ENCODE measurements around the gene CFAP107. TPM values are rescaled to one million over a fixed set of nuclear protein-coding genes. Genes with fewer than 3 reads are reported as not detected.

CFAP107 gene
- total RNA-seq, 1 donor from 2014 or later, result 2.8 TPM

GRCh38 chr1:12708396-12709090 lies 37.5 kb upstream of the CFAP107 start:
- TF ChIP-seq, protein P1, sequence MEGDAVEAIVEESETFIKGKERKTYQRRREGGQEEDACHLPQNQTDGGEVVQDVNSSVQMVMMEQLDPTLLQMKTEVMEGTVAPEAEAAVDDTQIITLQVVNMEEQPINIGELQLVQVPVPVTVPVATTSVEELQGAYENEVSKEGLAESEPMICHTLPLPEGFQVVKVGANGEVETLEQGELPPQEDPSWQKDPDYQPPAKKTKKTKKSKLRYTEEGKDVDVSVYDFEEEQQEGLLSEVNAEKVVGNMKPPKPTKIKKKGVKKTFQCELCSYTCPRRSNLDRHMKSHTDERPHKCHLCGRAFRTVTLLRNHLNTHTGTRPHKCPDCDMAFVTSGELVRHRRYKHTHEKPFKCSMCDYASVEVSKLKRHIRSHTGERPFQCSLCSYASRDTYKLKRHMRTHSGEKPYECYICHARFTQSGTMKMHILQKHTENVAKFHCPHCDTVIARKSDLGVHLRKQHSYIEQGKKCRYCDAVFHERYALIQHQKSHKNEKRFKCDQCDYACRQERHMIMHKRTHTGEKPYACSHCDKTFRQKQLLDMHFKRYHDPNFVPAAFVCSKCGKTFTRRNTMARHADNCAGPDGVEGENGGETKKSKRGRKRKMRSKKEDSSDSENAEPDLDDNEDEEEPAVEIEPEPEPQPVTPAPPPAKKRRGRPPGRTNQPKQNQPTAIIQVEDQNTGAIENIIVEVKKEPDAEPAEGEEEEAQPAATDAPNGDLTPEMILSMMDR (IDR thresholded peaks at IDR 0.05; ENCODE audit: unreplicated experiment), result no peak
- Mint-ChIP-seq H3K36me3 (ENCODE audit: insufficient read depth) (no peaks in the 10 kb centered on the region), H3K27me3 (no peaks in the 10 kb centered on the region), H3K9me3 (ENCODE audit: low read depth) (peaks cover 7% of the 10 kb centered on the region), H3K4me1 (ENCODE audit: low read depth) (no peaks in the 10 kb centered on the region), H3K4me3 (ENCODE audit: low read depth) (no peak overlapping the region), H3K27ac (no peak overlapping the region)
- DNase-seq (ENCODE audit: low spot score, unreplicated experiment), result no peak

DNA sequence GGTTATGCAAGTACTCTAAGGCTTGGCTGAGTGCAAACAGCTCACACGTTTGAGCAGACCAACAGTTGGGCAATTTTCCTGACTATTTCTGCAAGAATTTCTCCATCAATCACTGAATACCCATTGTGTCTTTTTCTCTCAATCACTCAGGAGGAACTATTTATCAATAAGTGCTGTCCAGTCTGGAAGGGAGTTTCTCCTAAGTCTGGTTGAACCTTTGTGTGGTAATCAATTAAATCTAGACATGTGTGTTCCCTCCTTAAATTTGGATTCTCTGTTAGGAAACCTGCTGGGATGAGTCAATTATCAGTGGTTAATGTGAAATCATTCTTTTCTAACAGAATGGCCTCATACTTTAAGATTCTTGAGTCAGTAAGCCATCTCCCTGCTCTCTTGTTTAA lies 36.9 kb upstream of the CFAP107 start:
- Mint-ChIP-seq H3K27ac (no peak overlapping the region), H3K27me3 (no peaks in the 10 kb centered on the region), H3K4me3 (ENCODE audit: low read depth) (no peak overlapping the region), H3K4me1 (ENCODE audit: low read depth) (peaks cover 3% of the 10 kb centered on the region), H3K36me3 (ENCODE audit: insufficient read depth) (no peaks in the 10 kb centered on the region), H3K9me3 (ENCODE audit: low read depth) (peaks cover 4% of the 10 kb centered on the region)
- DNase-seq (ENCODE audit: low spot score, unreplicated experiment), result no peak
- TF ChIP-seq, protein P1 (IDR thresholded peaks at IDR 0.05; ENCODE audit: unreplicated experiment), result no peak

DNA sequence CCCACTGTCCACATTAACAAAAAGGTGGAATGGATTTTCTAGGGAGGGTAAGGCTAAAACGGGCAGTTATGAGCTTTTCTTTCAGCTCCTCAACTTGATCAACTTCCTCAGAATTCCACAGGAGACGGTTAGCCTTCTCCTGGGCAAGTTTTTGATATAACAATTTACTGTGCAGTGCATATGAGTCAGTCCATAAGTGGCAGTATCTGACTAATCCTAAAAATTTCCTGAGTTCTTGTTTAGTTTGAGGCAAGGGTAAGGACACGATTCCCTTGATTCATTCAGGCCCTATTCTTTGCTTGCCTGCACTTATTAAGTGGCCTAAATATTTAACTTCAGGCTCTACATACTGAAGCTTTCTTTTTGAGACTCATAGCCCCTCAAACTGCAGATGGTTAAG lies 36.3 kb upstream of the CFAP107 start:
- Mint-ChIP-seq H3K27ac (no peak overlapping the region), H3K9me3 (ENCODE audit: low read depth) (no peaks in the 10 kb centered on the region), H3K4me1 (ENCODE audit: low read depth) (peaks cover 3% of the 10 kb centered on the region), H3K4me3 (ENCODE audit: low read depth) (no peak overlapping the region), H3K36me3 (ENCODE audit: insufficient read depth) (no peaks in the 10 kb centered on the region), H3K27me3 (no peaks in the 10 kb centered on the region)
- TF ChIP-seq, protein P1 (IDR thresholded peaks at IDR 0.05; ENCODE audit: unreplicated experiment), result no peak
- no peak for DNase-seq (ENCODE audit: low spot score, unreplicated experiment)

DNA sequence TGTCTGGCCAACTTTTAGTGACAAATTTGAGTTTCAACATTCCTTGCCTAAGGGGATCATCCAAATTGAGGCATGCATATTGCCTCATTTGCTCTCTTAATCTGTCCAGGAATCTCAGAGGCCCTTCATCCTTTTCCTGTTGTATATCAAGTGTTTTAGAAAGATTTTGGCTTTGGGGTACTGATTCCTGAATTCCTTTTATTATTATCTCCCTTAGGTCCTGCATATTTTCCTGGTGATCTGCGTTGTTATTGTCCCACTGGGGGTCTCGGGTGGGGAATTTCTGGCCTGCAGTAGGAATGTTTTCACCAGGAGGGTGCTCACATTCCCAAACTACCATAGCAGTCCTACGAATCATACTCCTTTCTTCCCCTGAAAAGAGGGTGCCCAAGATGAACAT lies 34.5 kb upstream of the CFAP107 start:
- Mint-ChIP-seq H3K4me3 (ENCODE audit: low read depth) (no peak overlapping the region), H3K4me1 (ENCODE audit: low read depth) (peaks cover 3% of the 10 kb centered on the region), H3K27ac (no peak overlapping the region), H3K27me3 (no peaks in the 10 kb centered on the region), H3K9me3 (ENCODE audit: low read depth) (no peaks in the 10 kb centered on the region), H3K36me3 (ENCODE audit: insufficient read depth) (no peaks in the 10 kb centered on the region)
- TF ChIP-seq, protein P1 (IDR thresholded peaks at IDR 0.05; ENCODE audit: unreplicated experiment), result no peak
- DNase-seq (ENCODE audit: low spot score, unreplicated experiment), result no peak

GRCh38 chr1:12712076-12712475 lies 33.9 kb upstream of the CFAP107 start:
- Mint-ChIP-seq H3K36me3 (ENCODE audit: insufficient read depth) (no peaks in the 10 kb centered on the region), H3K4me1 (ENCODE audit: low read depth) (peaks cover 3% of the 10 kb centered on the region), H3K9me3 (ENCODE audit: low read depth) (no peaks in the 10 kb centered on the region), H3K27ac (no peak overlapping the region), H3K27me3 (no peaks in the 10 kb centered on the region), H3K4me3 (ENCODE audit: low read depth) (no peak overlapping the region)
- no peak for DNase-seq (ENCODE audit: low spot score, unreplicated experiment)
- TF ChIP-seq, protein P1 (IDR thresholded peaks at IDR 0.05; ENCODE audit: unreplicated experiment), result no peak

Measured in progenitor cell of endocrine pancreas (in vitro differentiated cells).